Mesendoderm (in vitro differentiated cells): ENCODE data around the gene ZNF408. TPM values are rescaled to one million over a fixed set of nuclear protein-coding genes. Genes with fewer than 3 reads are reported as not detected.

Experiments used
- DNase-seq: peaks from one replicate; pipeline ENCODE4 v3.0.0; 2013
- H2AK5ac ChIP-seq: 2 replicates; pipeline ENCODE4 v1.6.1; 2013; ENCODE audit warnings: low read length, inconsistent platforms
- H2BK120ac ChIP-seq: 2 replicates; pipeline ENCODE4 v1.6.1; 2013; ENCODE audit warnings: low read depth, mild to moderate bottlenecking, low read length, moderate library complexity, mixed read lengths
- H2BK15ac ChIP-seq: replicated peaks from 2 replicates; pipeline ENCODE4 v1.6.1; 2013; ENCODE audit warnings: low read depth, mild to moderate bottlenecking, moderate library complexity
- H2BK5ac ChIP-seq: 2 replicates; pipeline ENCODE4 v1.6.1; 2013; ENCODE audit warnings: low read length, inconsistent platforms
- H3K18ac ChIP-seq: 2 replicates; pipeline ENCODE4 v1.6.1; 2013; ENCODE audit warnings: mild to moderate bottlenecking, low read length, mixed read lengths
- H3K23ac ChIP-seq: one replicate; pipeline ENCODE4 v1.6.1; 2013; ENCODE audit warnings: low read length
- H3K27ac ChIP-seq: 2 replicates; pipeline ENCODE4 v1.5.1; 2013; ENCODE audit warnings: low read depth, mild to moderate bottlenecking, inconsistent platforms, low read length, moderate library complexity
- H3K27me3 ChIP-seq: 2 replicates; pipeline ENCODE4 v1.6.1; 2013; ENCODE audit warnings: low read length, control low read depth, mild to moderate bottlenecking, inconsistent platforms; ENCODE audit not compliant: insufficient read depth, poor library complexity
- H3K36me3 ChIP-seq: 2 replicates; pipeline ENCODE4 v1.6.1; 2013; ENCODE audit warnings: low read length, inconsistent platforms; ENCODE audit not compliant: control insufficient read depth, insufficient read depth
- H3K4ac ChIP-seq: one replicate; pipeline ENCODE4 v1.6.1; 2013; ENCODE audit warnings: low read depth, mild to moderate bottlenecking, low read length, moderate library complexity
- H3K4me1 ChIP-seq: 2 replicates; pipeline ENCODE4 v1.6.1; 2013; ENCODE audit warnings: low read depth, low read length, inconsistent platforms; ENCODE audit not compliant: control insufficient read depth
- H3K4me2 ChIP-seq: 2 replicates; pipeline ENCODE4 v1.6.1; 2013; ENCODE audit warnings: low read length
- H3K4me3 ChIP-seq: 2 replicates; pipeline ENCODE4 v1.5.1; 2013; ENCODE audit warnings: mild to moderate bottlenecking, low read length
- H3K56ac ChIP-seq: one replicate; pipeline ENCODE4 v1.6.1; 2013; ENCODE audit warnings: low read length
- H3K79me1 ChIP-seq: 2 replicates; pipeline ENCODE4 v1.6.1; 2013; ENCODE audit warnings: low read length, inconsistent platforms
- H3K79me2 ChIP-seq: 2 replicates; pipeline ENCODE4 v1.6.1; 2013; ENCODE audit warnings: mild to moderate bottlenecking, low read length; ENCODE audit not compliant: control insufficient read depth, insufficient read depth
- H3K9ac ChIP-seq: 2 replicates; pipeline ENCODE4 v1.6.1; 2013; ENCODE audit warnings: low read length, inconsistent platforms
- H4K5ac ChIP-seq: one replicate; pipeline ENCODE4 v1.6.1; 2013; ENCODE audit warnings: low read length
- H4K8ac ChIP-seq: one replicate; pipeline ENCODE4 v1.6.1; 2013; ENCODE audit warnings: low read depth, mild to moderate bottlenecking, control low read depth, low read length, moderate library complexity
- WGBS: extraction: QIAGEN DNeasy Blood & Tissue Kit; methylation state at CpG from one replicate; pipeline ENCODE4 v1.1.7; 2013; ENCODE audit warnings: low lambda C conversion rate, missing lambda C conversion rate; ENCODE audit not compliant: insufficient coverage; ENCODE audit errors: extremely low coverage; 5-methylcytosine and 5-hydroxymethylcytosine counted together
- polyA plus RNA-seq, 2 experiments: library from polyadenylated mRNA; stranded (reverse); fragments of 200-250 nt; gene quantifications; one replicate each; pipeline ENCODE4 v1.2.3, GENCODE V29; 2013

The ZNF408 gene
- polyA plus RNA-seq (2013, experiment 1 of 2), result 8.8 TPM
- 8.9 TPM for polyA plus RNA-seq (2013, experiment 2 of 2)

DNA sequence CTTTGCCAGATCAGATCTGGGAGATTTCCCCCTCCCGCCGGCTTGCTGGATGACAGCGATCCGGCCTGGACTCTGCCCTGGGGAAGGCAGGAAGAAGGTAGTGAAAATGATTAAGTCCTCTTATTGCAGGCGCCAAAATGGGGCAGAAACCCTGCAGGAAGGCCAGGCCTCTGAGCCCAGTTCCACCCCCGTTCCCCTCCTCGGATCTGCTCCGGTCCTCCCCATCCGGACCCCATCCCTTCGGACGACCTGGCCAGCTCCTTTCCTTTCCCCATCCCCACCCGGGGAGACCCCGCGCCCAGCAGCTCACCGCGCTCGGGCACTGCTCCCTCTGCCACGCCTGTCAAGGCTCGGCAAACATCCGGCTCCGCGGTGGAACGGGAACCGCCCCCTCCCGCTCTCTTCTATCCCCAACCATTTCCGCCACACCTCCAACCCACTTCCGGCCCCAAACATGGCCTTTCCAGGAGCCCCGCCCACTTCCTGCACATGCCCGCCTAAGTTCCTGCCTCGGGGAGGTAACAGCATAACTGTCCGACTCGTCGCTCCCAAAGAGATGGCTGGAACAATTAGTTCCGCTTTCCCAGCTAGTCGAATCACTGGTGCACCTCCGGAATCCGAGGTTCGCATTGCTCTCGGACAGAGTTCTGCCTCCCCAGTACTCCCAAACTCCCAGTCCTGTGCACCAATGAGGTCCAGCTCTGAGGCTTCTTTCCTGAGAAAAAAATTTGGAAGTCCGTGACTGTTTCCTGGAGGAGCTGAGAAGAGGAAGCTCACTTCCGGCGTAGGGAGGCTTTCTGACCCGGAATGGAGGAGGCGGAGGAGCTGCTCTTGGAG lies at the start of gene ZNF408, which contains the start of gene ARHGAP1:
TSS of gene ZNF408 (plus strand) at position 791 of the 837 bp plus-strand sequence. CDS start at position 808, 17 bp downstream.
TSS of gene ARHGAP1 (minus strand) at position 379 of the 837 bp plus-strand sequence. CDS start 4,512 bp downstream, outside the sequence.
- no peaks in the 10 kb centered on the region for H3K27me3 ChIP-seq
- peak within 1 kb of the TSS; percentile 83 for H3K4me2 ChIP-seq
- H3K56ac ChIP-seq, result peak within 1 kb of the TSS; percentile 94
- peak; percentile 99 for DNase-seq
- H3K18ac ChIP-seq, result peak within 1 kb of the TSS; percentile 94
- peak within 1 kb of the TSS; percentile 90 for H4K8ac ChIP-seq
- H2BK5ac ChIP-seq, result peak within 1 kb of the TSS; percentile 92
- peaks cover 16% of the 10 kb centered on the region for H3K79me2 ChIP-seq
- no peak within 1 kb of the TSS for H3K23ac ChIP-seq
- peak within 1 kb of the TSS; percentile 95 for H2BK120ac ChIP-seq
- peaks cover 15% of the 10 kb centered on the region for H3K36me3 ChIP-seq
- peak within 1 kb of the TSS; percentile 82 for H3K4me3 ChIP-seq
- no peak within 1 kb of the TSS for H2BK15ac ChIP-seq
- H3K4me1 ChIP-seq, result peaks cover 2% of the 10 kb centered on the region
- peak within 1 kb of the TSS; percentile 78 for H3K4ac ChIP-seq
- no peak within 1 kb of the TSS for H2AK5ac ChIP-seq
- peaks cover 15% of the 10 kb centered on the region for H3K79me1 ChIP-seq
- peak within 1 kb of the TSS; percentile 85 for H3K9ac ChIP-seq
- H3K27ac ChIP-seq, result peak within 1 kb of the TSS; percentile 94
- WGBS, result no CpG with 5 or more reads among the region's 44 CpGs
- no peak within 1 kb of the TSS for H4K5ac ChIP-seq

DNA sequence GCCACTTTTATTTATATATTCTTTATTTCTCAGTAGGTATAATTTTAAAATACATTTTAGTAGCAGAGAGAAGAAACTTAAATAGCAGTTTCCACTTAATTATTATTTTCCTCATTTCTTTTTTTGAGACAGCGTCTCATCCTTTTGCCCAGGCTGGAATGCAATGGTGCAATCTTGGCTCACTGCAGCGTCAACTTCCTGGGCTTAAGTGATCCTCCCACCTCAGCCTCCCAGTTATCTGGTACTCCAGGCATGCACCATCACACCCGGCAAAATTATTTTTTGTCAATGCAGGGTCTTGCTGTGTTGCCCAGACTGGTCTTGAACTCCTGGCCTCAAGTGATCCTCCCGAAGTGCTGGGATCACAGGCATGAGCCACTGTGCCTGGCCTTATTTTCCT lies 45.2 kb upstream of the ZNF408 start:
- Histone ChIP-seq H3K79me2 (no peaks in the 10 kb centered on the region), H3K36me3 (peaks cover 3% of the 10 kb centered on the region), H4K5ac (no peak overlapping the region), H3K27me3 (no peaks in the 10 kb centered on the region), H2AK5ac (no peak overlapping the region), H3K56ac (no peak overlapping the region), H3K9ac (no peak overlapping the region), H3K4me1 (no peaks in the 10 kb centered on the region), H3K23ac (no peak overlapping the region), H3K4me2 (no peak overlapping the region), H3K4ac (no peak overlapping the region), H2BK5ac (no peak overlapping the region), H4K8ac (no peak overlapping the region), H3K18ac (no peak overlapping the region), H3K4me3 (no peak overlapping the region), H2BK120ac (no peak overlapping the region), H3K79me1 (no peaks in the 10 kb centered on the region), H2BK15ac (no peak overlapping the region), H3K27ac (no peak overlapping the region)
- no CpG with 5 or more reads among the region's 4 CpGs for WGBS
- DNase-seq, result no peak

DNA sequence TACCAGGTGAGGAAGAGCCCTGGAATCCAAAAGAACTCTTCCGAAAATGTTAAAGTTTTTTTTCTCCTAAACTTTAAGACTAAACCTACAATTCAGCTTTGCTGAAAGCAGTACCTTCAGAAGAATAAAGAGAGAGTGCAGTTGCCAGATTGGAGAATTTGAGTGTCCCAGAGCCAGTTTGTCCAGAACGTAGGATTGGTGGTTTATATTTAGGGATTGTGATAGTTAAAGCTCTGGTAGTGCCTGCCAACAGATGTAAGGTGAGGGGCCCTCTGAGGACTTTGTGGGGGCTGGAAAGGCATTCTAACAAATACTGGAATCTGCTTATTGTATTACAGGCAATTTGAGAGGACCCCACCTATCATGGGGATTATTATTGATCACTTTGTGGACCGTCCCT lies 43.6 kb upstream of the ZNF408 start:
- Histone ChIP-seq H3K4me3 (no peak overlapping the region), H3K4me2 (no peak overlapping the region), H2BK120ac (no peak overlapping the region), H3K27ac (no peak overlapping the region), H3K23ac (no peak overlapping the region), H3K36me3 (peaks cover 4% of the 10 kb centered on the region), H2BK15ac (no peak overlapping the region), H3K79me2 (no peaks in the 10 kb centered on the region), H3K4ac (no peak overlapping the region), H4K5ac (no peak overlapping the region), H2AK5ac (no peak overlapping the region), H3K27me3 (no peaks in the 10 kb centered on the region), H3K18ac (no peak overlapping the region), H3K56ac (no peak overlapping the region), H3K9ac (no peak overlapping the region), H3K4me1 (no peaks in the 10 kb centered on the region), H3K79me1 (no peaks in the 10 kb centered on the region), H4K8ac (no peak overlapping the region), H2BK5ac (no peak overlapping the region)
- WGBS, result no CpG with 5 or more reads among the region's 3 CpGs
- no peak for DNase-seq

DNA sequence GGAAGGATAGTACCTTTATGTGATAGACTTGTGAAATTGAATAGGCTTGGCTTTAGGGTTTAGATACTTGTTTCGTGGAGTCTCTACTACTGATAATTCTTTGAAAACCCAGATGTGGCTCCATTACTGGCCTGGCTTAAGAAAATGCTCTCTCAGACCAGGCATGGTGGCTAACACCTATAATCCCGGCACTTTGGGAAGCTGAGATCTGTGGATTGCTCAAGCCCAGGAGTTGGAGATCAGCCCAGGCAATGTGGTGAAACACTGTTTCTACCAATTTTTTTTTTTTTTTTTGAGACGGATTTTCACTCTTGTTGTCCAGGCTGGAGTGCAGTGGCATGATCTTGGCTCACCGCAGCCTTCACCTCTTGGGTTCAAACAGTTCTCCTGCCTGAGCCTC lies 42.6 kb upstream of the ZNF408 start:
- Histone ChIP-seq H3K4me3 (no peak overlapping the region), H3K4me1 (no peaks in the 10 kb centered on the region), H3K4me2 (no peak overlapping the region), H3K9ac (no peak overlapping the region), H4K5ac (no peak overlapping the region), H2BK15ac (no peak overlapping the region), H2BK120ac (no peak overlapping the region), H3K79me1 (no peaks in the 10 kb centered on the region), H3K4ac (no peak overlapping the region), H3K27ac (no peak overlapping the region), H3K18ac (no peak overlapping the region), H3K79me2 (no peaks in the 10 kb centered on the region), H3K56ac (no peak overlapping the region), H3K23ac (no peak overlapping the region), H4K8ac (no peak overlapping the region), H2AK5ac (no peak overlapping the region), H2BK5ac (no peak overlapping the region), H3K27me3 (no peaks in the 10 kb centered on the region), H3K36me3 (peaks cover 7% of the 10 kb centered on the region)
- WGBS, result no CpG with 5 or more reads among the region's 4 CpGs
- no peak for DNase-seq

DNA sequence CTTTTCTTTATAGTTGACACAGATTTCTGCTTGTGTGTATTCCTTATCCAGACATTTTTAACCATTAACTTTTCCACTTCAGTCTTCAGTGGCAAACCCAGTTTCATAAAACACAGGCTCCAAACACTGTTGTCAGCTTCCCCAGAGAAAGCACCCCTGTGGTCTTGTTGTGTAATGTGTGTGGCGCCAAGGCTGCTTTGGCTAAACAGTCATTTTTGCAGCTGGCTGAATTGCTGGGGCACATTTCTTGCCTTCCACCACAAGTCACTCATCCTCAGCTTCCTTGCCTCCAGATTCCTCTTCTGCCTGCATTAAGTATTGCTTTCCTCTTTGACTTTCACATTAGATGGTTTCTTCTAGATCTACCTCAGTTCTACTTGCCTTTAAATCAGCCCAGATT lies 40.9 kb upstream of the ZNF408 start:
- Histone ChIP-seq H2AK5ac (no peak overlapping the region), H3K27ac (no peak overlapping the region), H3K79me1 (no peaks in the 10 kb centered on the region), H4K8ac (no peak overlapping the region), H3K27me3 (no peaks in the 10 kb centered on the region), H3K23ac (no peak overlapping the region), H3K56ac (no peak overlapping the region), H3K4me1 (no peaks in the 10 kb centered on the region), H2BK15ac (no peak overlapping the region), H3K4me3 (no peak overlapping the region), H3K79me2 (no peaks in the 10 kb centered on the region), H2BK5ac (no peak overlapping the region), H2BK120ac (no peak overlapping the region), H3K4me2 (no peak overlapping the region), H3K4ac (no peak overlapping the region), H3K18ac (no peak overlapping the region), H3K9ac (no peak overlapping the region), H3K36me3 (peaks cover 7% of the 10 kb centered on the region), H4K5ac (no peak overlapping the region)
- no peak for DNase-seq
- WGBS, result no CpG with 5 or more reads among the region's 1 CpG
